Activated T-cell treated with anti-CD3 and anti-CD28 coated beads for 24 hours (primary cell): ENCODE measurements around the gene C3orf22.

ENCODE experiments used
- DNase-seq: peaks from one replicate; pipeline ENCODE4 v3.0.0-alpha.2; 2020; ENCODE audit warnings: low read depth

Gene C3orf22

DNA sequence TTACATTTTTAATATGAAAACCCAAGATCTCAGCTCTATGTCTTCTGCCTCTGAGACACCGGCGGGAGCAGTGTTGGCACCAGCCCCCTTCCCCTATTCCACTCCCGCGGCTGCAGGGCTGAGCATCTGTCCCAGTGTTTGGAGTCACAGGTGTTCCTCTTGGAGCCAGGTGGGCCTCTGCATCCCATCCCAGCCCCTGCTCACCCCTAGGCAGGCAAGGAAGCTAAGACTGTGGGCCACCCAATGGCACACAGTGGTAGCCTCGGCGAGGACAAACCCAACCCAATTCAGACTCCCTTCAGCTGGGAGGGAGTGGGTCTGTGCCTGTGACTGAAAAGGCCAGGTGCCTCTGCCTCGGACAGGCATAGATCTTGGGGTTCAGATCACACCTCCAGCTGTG is 31.7 kb downstream of the C3orf22 start:
- DNase-seq = no peak

DNA sequence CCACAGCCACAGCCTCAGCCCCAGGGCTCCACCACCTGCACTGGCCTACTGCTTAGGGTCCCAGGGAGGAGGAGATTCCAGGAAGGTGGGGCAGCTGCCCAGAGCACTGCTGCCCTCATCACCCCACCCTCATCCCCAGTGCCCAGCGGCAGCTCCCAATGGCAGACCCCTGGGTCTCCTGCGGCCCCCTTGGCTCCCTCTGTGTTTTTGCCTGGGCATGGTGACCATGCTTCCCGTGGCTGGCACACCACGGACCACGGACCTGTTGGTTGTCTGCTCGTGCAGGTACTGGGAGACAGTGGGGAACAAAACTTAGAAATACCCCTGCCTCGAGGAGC is 32.1 kb downstream of the C3orf22 start:
- DNase-seq = no peak

DNA sequence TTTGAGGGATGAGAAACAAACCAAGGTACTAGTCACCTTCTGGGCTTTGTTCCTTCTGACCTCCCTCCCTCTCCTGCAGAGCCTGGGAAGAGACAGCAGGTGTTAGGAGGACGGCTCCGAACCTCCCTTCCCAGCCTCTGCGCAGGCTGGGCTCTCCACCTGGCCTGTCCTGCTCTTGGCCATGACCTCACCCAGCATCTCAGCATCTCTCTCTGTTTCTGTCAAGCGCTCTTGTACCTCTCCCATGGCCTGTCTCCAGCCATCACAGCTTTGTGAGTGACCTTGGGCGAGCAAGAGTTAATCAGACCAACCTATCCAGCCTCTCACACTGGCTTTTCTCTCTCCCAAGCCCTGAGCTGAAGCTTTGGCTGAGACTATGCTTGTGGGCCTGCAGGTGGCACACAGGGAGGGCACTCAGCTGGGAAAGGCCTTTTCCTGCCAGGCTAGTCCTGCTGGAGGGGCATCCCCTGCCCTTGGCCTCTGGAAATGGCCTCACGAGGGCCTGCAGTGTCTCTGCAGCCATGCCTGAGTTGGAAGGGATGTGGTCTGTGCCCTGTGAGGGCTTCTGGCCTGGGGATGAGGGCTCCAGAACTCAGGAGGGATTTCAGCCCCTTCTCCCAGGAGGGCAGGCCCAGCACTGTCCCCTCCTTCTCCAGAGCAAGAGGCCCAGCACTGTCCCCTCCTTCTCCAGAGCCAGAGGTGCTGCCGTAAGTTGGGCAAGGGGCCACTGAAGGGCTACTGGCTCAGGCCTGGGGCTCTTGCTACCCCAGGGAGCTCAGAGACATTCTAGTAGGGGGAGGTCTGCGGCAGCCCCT is 32.7 kb downstream of the C3orf22 start:
- no peak for DNase-seq

DNA sequence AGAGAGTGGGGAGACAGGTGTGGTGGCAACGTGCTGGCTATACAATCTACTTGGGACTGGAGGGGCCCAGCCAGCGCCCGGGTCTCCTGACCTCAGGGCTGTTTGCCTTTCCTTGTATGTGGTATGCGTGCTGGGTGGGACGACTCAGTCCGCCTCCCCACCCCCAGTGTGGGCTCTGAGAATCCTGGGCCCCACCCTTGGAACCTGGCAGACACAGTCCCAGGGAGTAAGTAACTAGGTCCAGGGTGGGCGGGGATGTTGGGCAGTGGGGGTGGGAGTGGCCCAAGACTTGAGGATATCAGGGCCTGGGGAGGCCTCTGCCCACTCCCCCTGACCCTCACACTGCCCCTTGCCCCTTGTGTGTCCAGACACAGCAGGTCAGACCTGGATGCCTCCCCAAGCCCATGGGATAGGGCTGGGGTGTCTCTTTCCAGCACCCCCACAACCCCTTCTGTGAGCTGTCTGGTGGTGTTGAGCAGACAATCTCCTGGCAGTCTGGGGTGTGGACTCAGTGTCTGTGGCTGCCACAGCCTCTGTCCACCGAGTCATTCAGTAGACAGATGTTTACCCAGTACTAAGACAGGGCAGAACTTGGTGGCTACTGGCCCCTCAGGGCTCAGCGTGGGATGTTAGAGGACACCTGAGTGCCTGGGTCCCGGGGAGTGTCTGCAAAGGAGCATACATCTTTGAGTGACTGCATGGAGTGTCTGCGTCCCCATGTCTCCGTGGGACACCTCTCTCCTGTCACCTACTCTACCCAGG is 33.5 kb downstream of the C3orf22 start:
- no peak for DNase-seq

DNA sequence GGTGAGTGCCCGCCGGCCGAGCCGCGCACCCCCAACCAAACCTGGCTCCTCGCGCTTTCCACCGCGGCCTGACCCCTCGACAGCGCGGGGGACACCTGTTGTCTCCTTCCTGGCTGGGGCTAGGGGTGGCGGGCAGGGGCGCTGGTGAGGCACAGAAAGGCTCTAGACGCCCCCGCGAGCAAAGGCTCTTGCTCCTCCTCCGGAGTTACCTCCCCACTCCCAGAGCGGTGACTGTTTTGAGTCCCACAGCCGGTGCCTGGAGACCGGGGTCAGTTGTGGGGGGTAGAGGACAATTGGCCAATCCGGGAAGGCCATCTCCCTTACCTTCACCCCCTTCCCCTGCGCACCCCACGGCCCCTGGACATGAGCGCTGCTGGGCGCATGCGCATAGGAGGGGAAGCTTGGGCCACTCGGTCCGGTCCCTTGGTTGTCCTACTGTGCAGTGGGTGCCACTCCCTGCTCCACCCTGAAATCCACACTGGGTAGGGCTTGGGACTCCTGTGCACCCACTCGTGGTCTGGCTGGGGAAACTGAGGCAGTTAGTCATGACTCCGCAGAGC is 34.2 kb downstream of the C3orf22 start:
- DNase-seq = no peak

DNA sequence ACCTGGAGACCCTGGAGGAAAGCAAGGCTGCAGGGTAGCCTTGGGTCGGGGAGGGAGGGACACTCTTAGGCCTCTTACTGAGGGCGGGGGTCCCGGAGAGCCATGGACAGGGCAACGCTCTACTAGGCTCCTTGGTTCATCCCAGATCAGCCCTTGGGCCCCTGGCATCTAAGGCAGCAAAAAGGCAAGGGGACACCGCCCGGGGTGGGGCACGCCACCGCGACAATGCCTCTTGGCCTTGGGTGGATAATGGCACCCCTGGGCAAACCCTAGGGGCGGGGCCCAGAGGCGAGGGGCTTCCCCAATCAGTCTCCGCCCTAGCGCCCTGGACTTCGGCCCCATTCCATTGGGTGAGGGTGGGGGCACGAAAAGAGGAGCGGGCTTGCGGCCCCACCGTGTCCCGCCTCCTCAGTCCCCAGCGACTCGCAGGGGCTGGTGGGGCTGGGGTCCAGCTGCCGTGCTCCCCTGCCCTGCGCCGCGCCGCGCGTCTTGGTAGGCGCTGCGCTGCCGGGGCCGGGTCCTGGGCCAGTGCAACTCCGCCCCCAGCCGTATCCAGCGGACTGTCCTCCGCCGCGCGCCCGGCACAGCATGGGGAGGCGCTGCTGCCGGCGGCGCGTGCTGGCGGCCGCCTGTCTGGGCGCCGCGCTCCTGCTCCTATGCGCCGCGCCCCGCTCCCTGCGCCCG is 34.8 kb downstream of the C3orf22 start, which contains the start of gene CHST13:
TSS of gene CHST13 (plus strand) at position 411 of the 684 bp plus-strand sequence. CDS start at position 589, 178 bp downstream.
- no peak for DNase-seq

DNA sequence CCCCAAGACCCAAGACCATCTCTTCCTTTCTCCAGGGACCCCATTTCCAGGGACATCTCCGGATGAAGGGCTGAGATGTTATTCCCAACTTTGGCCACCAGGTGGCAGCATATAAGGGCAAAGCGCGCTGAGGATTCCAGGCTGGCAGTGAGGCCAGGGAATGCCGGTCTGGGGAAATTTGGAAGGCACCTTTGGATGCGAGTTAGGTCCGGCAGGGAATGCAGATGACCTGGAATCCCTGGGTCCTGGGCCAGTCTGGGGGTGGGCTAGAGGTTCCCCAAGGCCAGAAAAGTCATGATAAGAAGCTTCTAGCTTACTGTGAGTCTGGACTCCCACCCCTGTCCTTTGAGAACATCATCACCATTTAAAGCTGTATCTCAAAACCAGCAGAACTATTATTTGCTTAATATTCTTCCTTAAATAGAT is 36.4 kb downstream of the C3orf22 start:
- DNase-seq = peak; percentile 21

DNA sequence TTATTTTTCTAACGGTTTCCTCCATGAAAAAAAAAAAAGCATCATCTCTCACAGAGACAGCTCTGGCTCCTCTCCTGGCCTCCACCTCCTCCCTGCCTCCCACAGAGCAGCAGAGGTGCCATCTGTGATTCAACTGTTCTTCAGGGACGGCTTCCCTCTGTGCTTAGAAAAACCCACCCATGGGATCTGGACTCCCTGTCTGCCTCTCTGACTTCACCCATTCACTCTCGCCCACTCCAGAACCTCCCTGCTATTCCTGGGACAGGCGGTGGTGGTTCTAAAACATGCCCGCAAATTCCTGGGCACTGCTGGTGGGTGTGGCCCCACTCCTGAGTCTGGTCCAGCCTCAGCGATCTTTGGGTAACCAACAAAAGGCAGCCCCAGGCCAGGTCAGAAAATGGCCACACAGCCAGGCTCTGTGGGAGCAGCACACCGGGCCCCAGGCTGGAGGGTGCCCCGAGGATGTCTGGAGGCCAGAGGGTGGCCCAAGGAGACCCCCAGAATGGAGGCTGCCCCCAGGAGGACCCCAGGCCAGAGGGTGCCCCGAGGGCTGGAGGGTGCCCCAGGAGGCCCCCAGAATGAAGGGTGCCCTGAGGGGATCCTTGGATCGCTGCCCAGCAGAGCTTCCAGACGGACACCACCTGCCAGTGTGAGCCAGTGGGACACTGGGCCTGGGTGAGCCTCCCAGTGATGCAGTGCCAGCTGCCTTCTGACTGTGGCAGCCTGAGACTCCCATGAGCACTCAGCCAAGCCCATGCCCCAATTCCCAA is 37.4 kb downstream of the C3orf22 start:
- no peak for DNase-seq

DNA sequence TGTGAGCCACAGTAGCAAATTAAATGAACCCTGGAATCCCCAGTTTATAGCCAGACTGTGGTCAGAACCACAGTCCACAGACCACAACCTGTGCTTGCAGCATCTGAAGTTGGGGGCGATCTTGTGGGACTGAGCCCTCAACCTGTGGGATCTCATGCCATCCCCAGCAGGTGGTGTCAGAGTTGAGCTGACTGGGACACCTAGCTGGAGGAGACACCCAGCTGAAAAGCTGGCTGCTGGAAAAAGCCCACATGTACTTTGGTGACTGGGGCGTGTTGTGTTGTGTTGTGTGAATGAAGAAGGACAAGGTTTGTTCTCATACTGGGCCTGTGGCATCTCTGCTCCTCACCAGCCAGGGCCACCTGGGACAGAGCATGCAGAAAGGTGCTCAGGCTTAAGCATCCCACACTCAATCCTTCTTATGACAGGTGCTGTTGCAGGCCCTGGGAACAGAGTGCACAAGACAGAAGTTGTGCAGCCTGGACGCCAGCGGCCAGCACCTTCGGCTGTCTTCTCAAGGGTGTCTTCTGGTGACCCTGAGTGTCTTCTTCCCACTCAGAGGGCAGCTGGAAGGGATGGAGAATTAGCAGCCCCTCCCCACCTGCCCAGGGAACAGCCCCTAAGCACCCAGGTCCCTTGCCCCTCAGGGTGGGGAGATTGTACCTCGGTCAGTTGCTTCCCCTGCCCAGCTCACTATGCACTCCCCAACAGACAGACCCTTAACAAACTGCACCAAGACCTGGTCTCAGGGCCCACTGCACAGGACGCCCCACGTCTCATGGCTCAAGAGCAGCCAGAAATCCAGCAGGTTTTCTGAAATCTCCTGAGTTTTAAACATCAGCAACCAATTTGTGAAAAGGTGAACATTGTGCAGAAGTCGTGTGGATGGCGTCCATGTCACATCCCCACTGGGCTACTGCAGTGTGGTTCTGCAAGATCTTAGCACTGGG is 39.0 kb downstream of the C3orf22 start:
- DNase-seq = no peak

DNA sequence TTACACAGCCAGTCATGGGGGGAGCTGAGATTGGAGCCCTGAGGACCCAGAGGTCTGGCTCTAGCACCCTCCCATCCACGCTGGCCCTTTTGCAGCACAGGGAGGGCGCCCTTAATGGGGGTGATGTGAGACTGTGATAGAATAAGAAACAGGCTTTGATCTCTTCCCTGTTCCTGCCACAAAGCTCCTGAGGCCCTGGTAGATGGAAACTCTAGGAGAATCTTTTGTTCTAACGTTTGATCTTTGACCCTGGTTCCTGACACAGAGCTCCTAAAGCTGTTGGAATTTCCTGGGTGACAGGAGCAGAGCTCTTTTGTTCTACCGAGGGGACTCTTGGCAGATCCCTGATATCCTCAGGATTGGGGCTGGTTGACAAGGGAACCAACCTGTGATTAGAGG is 40.0 kb downstream of the C3orf22 start:
- no peak for DNase-seq

DNA sequence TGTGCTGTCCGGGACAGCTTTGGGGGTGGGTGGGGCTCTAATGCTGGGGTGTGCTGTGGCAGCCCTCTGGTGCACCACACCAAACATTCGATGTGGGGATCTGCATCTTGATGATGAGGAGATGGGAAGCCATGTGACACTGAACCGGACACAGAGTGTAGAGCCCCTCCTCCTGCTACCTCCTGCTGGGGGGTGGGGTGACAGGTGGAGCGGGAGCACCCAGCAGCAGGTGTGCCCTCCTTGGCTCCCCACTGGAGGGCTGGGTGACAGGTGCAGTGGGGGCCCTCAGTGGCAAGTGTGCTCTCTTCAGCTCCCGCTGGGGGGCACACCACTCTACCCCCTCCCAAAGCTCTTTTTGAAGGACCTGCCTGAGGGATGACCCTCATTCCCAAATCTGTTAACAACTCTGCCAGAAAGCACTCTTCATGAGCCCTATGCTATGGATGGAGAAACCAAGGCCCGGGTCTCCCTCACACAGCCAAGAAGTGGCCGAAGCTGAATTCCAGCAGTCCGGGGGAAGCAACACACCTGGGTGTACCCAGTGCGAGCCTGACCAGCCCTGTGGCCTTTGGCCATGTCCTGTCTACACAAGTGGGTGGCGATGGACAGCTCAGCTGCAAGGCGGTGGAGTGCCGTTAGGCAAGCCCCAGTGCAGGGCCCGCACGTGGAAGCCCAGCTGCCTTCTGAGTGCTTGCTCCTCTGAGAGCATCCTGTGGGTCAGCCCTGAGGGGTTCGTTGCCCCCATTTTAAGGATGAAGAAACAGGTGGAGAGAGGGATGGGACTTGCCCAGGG is 40.5 kb downstream of the C3orf22 start:
- DNase-seq = no peak

DNA sequence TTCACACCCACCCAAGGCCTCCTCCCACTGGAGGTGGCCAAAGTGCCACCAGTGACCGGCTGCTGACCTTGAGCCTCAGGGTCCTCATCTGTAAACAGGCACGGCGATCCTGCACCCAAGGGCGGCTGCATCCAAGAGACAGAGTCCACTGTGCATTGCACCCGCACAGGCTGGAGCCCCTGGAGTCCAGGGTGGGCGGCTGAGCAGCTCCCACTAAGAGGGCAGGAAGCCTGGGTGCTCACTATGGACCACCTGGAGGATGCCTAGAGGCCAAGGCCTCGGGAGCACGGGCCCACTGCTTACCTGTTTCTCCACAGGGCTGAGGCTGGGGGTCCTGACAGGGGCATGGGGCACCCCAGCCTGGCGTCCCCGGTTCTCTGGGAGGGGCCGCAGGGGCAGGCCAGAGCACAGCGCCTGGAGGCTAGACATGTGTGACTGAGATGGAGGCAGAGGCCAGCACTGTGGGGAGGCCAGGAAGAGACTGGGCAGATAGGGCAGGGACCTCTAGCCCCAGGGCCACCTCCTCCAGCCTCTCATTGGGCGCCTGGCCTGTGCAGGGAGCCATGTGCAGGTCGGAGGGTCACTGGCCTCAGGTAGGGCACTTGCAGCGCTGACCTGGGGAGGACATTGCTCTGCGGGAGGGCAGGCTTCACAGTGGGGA is 41.3 kb downstream of the C3orf22 start, which contains the start of gene UROC1:
TSS of gene UROC1 (minus strand) at position 483 of the 661 bp plus-strand sequence. CDS start at position 429, 54 bp downstream.
- DNase-seq = no peak

DNA sequence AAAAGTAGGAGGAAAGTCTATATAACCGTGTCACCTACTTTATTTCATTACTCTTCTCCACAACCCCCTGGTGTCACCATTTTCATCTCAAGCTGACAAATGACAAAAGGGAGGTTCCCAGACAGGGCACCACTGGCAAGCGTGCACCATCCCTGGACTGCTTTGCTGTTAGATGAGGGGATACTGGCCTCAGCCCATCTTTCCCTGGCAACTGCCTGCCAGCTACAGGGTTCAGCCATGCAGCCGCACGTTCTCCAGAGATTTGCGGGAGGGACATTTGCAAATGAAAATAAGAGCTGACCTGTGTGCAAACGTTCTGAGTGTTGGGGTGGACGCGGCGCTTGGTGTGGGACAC is 41.8 kb downstream of the C3orf22 start:
- no peak for DNase-seq

DNA sequence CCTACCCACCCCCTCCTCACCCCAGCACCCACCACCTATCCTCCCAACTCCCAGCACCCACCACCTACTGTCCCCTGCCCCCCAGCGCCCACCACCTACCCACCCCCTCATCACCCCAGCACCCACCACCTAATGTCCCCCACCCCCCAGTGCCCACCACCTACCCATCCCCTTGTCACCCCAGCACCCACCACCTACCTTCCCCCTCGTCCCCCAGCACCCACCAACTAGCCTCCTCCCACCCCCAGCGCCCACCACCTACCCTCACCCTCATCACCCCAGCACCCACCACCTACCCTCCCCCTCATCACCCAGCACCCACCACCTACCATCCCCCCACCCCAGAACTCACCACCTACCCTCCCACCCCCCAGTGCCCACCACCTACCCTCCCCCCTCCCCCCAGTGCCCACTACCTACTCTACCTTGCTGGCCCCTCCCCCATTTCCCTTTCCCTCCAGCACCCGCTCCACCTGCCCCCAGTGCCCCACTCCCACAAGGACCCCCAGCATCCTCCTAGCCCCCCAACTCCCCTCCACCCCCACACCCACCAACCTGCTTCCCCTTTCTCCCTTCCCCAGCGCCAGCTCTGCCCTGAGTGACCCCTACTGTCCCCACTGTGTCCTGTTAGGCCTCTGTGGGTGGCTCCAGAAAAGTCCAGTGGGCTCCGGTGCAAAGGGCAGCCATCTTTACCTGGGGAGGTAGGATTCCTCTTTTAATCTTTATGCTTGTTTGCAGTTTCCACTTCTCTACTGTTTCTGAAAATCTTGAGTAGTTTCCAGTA is 42.4 kb downstream of the C3orf22 start:
- DNase-seq = no peak

DNA sequence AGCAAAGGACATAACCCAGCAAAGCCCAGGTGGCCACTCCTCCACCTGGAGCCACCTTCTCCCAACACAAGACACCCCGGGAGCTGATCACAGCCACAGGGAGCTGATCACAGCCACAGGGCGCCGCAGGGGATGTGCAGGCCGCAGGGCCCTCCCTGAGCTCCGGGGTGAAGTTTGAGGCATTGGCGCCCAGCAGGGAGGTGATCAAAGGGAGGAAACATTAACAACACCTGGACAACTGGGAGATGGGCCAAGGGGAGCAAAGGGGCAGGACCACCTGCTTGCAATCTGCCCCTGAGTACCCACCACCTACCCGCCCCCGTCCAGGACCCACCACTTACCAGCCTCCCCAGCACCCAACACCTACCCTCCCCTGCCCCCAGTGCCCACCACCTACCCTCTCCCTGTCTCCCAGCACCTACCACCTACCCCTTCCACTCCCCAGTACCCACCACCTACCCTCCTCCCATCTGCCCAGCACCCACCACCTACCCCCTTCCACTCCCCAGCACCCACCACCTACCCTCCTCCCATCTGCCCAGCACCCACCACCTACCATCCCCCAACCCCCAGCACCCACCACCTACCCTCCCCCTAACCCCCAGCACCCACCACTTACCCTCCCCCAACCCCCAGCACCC is 43.5 kb downstream of the C3orf22 start:
- DNase-seq = no peak

DNA sequence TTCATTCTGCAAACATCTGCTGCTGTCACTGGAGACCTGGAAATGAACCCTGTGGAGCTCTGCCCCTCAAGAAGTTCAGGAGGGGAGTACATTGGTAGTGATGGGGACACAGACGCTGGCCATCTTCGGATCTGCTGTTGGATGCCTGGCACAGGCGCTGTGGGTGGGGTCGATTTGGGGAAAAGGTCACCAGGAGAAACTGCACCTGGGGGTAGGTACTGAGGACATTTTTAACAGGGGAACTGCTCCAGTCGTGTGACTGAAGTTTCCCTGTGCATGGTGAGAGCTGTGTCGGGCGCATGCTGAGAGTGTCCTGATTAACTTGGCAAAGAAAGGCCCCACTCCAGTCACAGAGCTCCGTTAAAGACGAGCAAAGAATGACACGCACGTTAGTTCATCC is 44.6 kb downstream of the C3orf22 start:
- DNase-seq = no peak

DNA sequence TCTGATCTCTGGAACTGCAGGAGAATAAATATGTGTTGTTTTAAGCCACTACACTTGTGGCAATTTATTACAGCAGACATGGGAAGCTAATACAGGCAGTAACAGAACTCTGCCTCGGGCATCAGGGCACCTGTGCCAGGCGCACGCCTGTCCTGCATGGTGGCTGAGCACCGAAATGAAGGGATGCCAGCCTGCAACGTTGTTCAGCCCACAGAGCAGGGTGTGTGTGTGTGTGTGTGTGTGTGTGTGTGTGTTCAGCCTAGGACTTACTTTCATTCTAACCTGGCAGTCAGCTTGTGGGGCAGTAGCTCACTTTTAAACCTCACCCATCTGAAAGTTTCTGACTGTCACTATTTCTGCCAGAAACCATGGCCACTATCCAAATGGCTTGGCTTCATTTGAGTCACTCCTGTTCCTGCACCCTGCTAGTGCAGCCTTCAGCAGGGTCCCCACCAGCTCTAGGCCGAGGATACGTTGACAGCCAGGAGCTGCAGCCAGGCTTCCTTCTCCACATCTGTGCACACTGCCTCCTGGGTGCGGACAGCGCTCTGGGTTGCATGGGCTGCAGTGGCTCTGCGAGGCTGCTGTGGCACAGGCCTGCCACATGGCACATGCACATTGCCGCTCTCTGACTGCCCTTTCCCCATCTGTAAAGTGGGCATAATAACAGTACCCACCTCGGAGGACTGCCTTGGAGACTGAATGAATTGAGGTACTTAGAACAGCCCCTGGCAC is 45.6 kb downstream of the C3orf22 start:
- no peak for DNase-seq
